Naive B cell (primary cell): ENCODE data around the gene SPHK1. TPM values are rescaled to one million over a fixed set of nuclear protein-coding genes. Genes with fewer than 3 reads are reported as not detected.
"Not testable (repeated sequence)": the region's sequence is repeated elsewhere in the genome, so short reads cannot be mapped to it uniquely, and the experiment has no call there.

Experiments
- ATAC-seq, 2 donors: fragments of 150-1000 bp; cut with Tn5 transposase; 2 replicates each; pipeline ENCODE4 v1.10.0; 2021; ENCODE audit warnings: low read depth in 2 of 2, mild to moderate bottlenecking in 2 of 2, moderate library complexity in 2 of 2
- DNase-seq: peaks from one replicate; pipeline ENCODE4 v3.0.0; 2022
- H3K27ac Mint-ChIP-seq, 6 donors: one replicate each; pipeline ENCODE4 v1.8.0; 2020 to 2022; ENCODE audit warnings: mild to moderate bottlenecking in 6 of 6, mixed read lengths in 6 of 6, moderate library complexity in 5 of 6, inconsistent platforms in 2 of 6
- H3K27me3 Mint-ChIP-seq, 3 donors: one replicate each; pipeline ENCODE4 v1.8.0; 2021 to 2022; ENCODE audit warnings: mixed read lengths in 3 of 3, mild to moderate bottlenecking in 1 of 3
- H3K36me3 Mint-ChIP-seq, 2 donors: one replicate each; pipeline ENCODE4 v1.8.0; 2020 to 2022; ENCODE audit warnings: mixed read lengths in 2 of 2, inconsistent platforms in 1 of 2, mild to moderate bottlenecking in 1 of 2
- H3K4me1 Mint-ChIP-seq, 3 donors: one replicate each; pipeline ENCODE4 v1.8.0; 2020 to 2022; ENCODE audit warnings: mixed read lengths in 3 of 3, inconsistent platforms in 1 of 3, mild to moderate bottlenecking in 1 of 3, moderate library complexity in 1 of 3
- H3K4me3 Mint-ChIP-seq, 8 donors: one replicate each; pipeline ENCODE4 v1.8.0; 2020 to 2022; ENCODE audit warnings: mild to moderate bottlenecking in 8 of 8, mixed read lengths in 8 of 8, moderate library complexity in 8 of 8, inconsistent platforms in 2 of 8
- H3K9me3 Mint-ChIP-seq, 7 donors: one replicate each; pipeline ENCODE4 v1.8.0; 2020 to 2022; ENCODE audit warnings: mixed read lengths in 7 of 7, mild to moderate bottlenecking in 5 of 7, inconsistent platforms in 2 of 7, moderate library complexity in 1 of 7
- polyA plus RNA-seq, 6 donors: library from polyadenylated mRNA; unstranded; fragments of 300-500 nt; fragmentation: Illumina TruSeq; gene quantifications; one replicate each; pipeline ENCODE4 v1.2.3, GENCODE V29; 2021; ENCODE audit warnings: low read depth in 6 of 6

SPHK1 gene
- polyA plus RNA-seq = 1 to 10 TPM in 1 of 6 donors, under 1 TPM in 1, not detected in 4; 0.22 to 1.7 TPM

GRCh38 chr17:76384222-76384986 lies at the start of gene SPHK1:
Gene SPHK1, plus strand, starts transcription at chr17:76384609. Its CDS starts 1,036 bp downstream, at chr17:76385645.
- peak; percentile 56 for DNase-seq
- Mint-ChIP-seq H3K27ac (peak within 1 kb of the TSS in 3 of 6 donors; percentile 74 to 83 (median 76)), H3K27me3 (peaks cover 4 to 29% (median 7%) of the 10 kb centered on the region in 3 donors), H3K9me3 (no peaks in the 10 kb centered on the region), H3K36me3 (no peaks in the 10 kb centered on the region), H3K4me1 (peaks cover 7 to 19% (median 11%) of the 10 kb centered on the region in 3 donors), H3K4me3 (peak within 1 kb of the TSS; percentile 85 to 96 (median 92))
- peak; percentile 60 to 61 for ATAC-seq

- Mint-ChIP-seq H3K27me3 (no peaks in the 10 kb centered on the region), H3K9me3 (no peaks in the 10 kb centered on the region), H3K4me3 (no peak overlapping the region), H3K36me3 (peaks cover 0 to 14% of the 10 kb centered on the region in 2 donors), H3K27ac (no peak overlapping the region), H3K4me1 (peaks cover 0 to 9% (median 4%) of the 10 kb centered on the region in 3 donors)
- DNase-seq = no peak
- no peak for ATAC-seq
These were observed 48.6 kb upstream of the SPHK1 start for GRCh38 chr17:76335716-76336381.

DNA sequence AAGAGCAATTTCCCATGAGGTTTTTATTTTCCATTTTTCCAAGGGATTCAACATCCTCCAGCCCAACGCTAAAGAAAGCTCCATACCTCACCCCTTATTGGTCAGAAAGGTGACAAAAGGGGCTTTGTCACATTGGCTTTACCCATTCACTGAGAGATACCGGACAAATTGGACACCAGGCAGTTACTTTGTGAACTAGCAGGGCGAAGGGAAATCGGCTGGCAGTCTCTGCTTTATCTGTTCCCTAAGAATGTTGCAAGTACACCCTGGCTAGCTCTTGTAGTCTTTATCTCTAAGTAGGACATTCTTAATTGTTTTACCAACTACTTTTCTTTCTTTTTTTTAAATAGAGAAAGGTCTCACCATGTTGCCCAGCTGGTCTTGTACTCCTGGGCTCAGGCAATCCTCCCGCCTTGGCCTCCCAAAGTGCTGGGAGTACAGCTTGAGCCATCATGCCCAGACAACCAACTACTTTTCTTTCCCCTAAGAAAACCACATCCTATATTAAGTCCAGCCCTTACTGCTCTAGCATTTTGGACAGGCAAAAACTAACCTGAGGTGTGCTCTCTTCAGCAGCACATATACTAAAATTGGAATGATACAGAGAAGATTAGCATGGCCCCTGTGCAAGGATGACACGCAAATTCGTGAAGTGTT lies 47.5 kb upstream of the SPHK1 start:
- Mint-ChIP-seq H3K4me3 (no peak overlapping the region), H3K27me3 (no peaks in the 10 kb centered on the region), H3K9me3 (no peaks in the 10 kb centered on the region), H3K4me1 (peaks cover 0 to 9% (median 4%) of the 10 kb centered on the region in 3 donors), H3K27ac (no peak overlapping the region), H3K36me3 (peaks cover 0 to 8% of the 10 kb centered on the region in 2 donors)
- ATAC-seq (no peak), DNase-seq (no peak)

DNA sequence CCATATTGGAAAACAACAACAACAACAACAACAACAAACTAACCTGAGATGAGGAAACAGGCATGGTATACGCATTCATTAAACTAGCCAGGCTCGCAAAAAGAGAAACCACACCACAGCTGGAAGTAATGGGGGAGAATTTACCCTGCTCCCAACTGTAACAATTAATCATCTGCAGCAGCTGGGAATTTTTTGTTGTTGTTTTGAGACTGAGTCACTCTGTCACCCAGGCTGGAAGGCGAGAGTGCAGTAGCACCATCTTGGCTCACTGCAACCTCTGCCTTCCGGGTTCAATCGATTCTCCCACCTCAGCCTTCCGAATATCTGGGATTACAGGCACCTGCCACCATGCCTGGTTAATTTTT lies 47.0 kb upstream of the SPHK1 start:
- H3K9me3 Mint-ChIP-seq = no peaks in the 10 kb centered on the region
- peaks cover 0 to 8% of the 10 kb centered on the region in 2 donors for H3K36me3 Mint-ChIP-seq
- no peak overlapping the region for H3K27ac Mint-ChIP-seq
- peaks cover 0 to 9% (median 4%) of the 10 kb centered on the region in 3 donors for H3K4me1 Mint-ChIP-seq
- DNase-seq (no peak), ATAC-seq (no peak)
- no peak overlapping the region for H3K4me3 Mint-ChIP-seq
- H3K27me3 Mint-ChIP-seq = no peaks in the 10 kb centered on the region

- no peak for ATAC-seq
- Mint-ChIP-seq H3K9me3 (no peaks in the 10 kb centered on the region), H3K36me3 (peaks cover 8 to 16% of the 10 kb centered on the region in 2 donors), H3K27ac (peak overlapping the region in 1 of 6 donors; percentile 39), H3K4me3 (no peak overlapping the region), H3K4me1 (peaks cover 0 to 4% (median 4%) of the 10 kb centered on the region in 3 donors), H3K27me3 (no peaks in the 10 kb centered on the region)
- no peak for DNase-seq
These were observed 43.1 kb upstream of the SPHK1 start for GRCh38 chr17:76341301-76341700.

DNA sequence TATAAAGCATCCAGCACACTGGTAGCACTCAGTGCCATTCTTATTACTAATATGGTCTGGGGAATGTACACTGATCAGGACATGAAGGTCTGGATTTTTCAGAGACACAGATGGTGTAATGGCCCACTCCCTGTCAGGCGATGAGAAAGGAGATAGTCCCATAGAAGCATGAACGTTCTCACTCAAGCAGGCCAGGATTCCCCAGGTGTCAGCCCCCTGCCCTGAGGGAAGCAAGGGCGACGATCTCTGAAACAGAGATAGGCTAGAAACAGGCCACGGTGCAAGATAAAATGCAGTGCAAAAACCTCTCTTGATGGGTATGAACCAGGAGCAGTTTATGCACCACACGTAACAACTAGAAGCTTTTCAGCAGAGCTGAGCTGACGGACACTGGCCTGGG lies 41.3 kb upstream of the SPHK1 start:
- no peak for DNase-seq
- peaks cover 24 to 25% of the 10 kb centered on the region in 2 donors for H3K36me3 Mint-ChIP-seq
- no peaks in the 10 kb centered on the region for H3K27me3 Mint-ChIP-seq
- H3K4me1 Mint-ChIP-seq = no peaks in the 10 kb centered on the region
- no peak overlapping the region for H3K27ac Mint-ChIP-seq
- no peak for ATAC-seq
- no peaks in the 10 kb centered on the region for H3K9me3 Mint-ChIP-seq
- no peak overlapping the region for H3K4me3 Mint-ChIP-seq

DNA sequence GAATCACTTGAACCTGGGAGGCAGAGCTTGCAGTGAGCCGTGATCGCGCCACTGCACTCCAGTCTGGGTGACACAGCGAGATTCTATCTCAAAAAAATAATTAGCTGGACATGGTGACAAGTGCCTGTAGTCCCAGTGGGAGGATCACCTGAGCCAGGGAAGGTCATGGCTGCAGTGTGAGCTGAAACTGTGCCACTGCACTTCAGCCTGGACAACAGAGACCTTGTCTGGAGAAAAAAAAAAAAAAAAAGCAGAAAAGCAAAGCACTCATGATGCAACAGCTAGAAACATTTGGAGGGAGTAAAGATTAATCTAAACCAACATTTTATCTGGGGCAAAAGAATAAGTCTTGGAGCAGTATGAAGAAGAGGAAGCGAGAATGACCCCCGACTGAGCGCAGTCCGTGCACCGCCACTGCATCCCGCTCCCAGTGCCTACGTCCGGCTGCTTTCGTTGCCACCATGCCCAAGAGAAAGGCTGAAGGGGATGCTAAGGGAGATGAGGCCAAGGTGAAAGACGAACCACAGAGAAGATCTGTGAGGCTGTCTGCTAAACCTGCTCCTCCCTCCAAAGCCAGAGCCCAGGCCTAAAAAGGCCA lies 38.9 kb upstream of the SPHK1 start:
- no peak for ATAC-seq
- DNase-seq = no peak
- peak overlapping the region in 2 of 6 donors; percentile 49 to 83 for H3K27ac Mint-ChIP-seq
- H3K4me3 Mint-ChIP-seq = no peak overlapping the region
- H3K27me3 Mint-ChIP-seq = no peaks in the 10 kb centered on the region
- H3K4me1 Mint-ChIP-seq = no peaks in the 10 kb centered on the region
- peaks cover 17 to 24% of the 10 kb centered on the region in 2 donors for H3K36me3 Mint-ChIP-seq
- no peaks in the 10 kb centered on the region for H3K9me3 Mint-ChIP-seq

- H3K27me3 Mint-ChIP-seq, H3K4me1 Mint-ChIP-seq, DNase-seq, H3K27ac Mint-ChIP-seq, H3K9me3 Mint-ChIP-seq, ATAC-seq, H3K4me3 Mint-ChIP-seq: not testable (repeated sequence)
- H3K36me3 Mint-ChIP-seq = peaks cover 17 to 24% of the 10 kb centered on the region in 2 donors
These were observed 37.5 kb upstream of the SPHK1 start for GRCh38 chr17:76346936-76347335.

DNA sequence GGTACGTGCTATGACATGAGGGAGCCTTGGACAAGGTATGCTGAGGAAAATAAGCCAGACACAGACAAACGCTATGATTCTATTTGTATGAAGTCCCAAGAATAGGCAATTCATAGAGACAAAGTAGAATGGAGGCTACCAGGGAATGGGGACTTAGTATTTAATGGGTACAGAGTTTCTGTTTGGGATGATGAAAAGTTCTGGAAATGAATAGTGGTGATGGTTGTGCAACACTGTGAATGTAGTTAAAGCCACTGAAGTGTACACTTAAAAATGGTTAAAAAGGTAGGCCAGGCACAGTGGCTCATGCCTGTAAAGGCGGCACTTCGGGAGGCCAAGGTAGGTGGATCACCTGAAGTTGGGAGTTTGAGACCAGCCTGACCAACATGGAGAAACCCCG lies 33.9 kb upstream of the SPHK1 start:
- no peak for ATAC-seq
- Mint-ChIP-seq H3K27ac (no peak overlapping the region), H3K4me3 (peak overlapping the region in 1 of 8 donors; percentile 88), H3K4me1 (peaks cover 15 to 20% (median 16%) of the 10 kb centered on the region in 3 donors), H3K9me3 (no peaks in the 10 kb centered on the region), H3K27me3 (no peaks in the 10 kb centered on the region), H3K36me3 (peaks cover 16 to 23% of the 10 kb centered on the region in 2 donors)
- no peak for DNase-seq

DNA sequence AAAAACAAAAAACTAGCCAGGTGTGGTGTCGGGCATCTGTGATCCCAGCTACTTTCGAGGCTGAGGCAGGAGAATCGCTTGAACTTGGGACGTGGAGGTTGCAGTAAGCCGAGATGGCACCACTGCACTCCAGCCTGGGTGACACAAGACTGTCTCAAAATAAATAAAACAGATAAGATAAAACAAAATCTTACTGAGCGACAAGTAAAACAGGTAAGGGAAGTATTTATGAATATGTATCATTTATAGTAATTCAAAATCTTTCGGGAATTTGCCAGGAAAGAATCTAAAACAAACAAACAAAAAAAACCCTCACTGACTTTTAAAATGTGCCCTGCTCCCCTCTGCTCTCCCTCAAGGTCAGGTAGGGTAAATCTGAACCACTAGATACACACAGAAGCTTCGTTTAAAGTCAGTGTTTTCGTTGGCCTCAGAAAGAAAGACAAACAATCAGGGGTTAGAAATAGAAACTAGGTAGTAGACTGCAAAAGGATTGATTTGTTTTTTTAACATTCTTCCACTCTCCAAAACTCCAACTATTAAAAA lies 32.8 kb upstream of the SPHK1 start:
- ATAC-seq = no peak
- H3K4me1 Mint-ChIP-seq = peaks cover 15 to 20% (median 16%) of the 10 kb centered on the region in 3 donors
- peak overlapping the region in 6 of 8 donors; percentile 48 to 97 (median 88) for H3K4me3 Mint-ChIP-seq
- DNase-seq = no peak
- H3K36me3 Mint-ChIP-seq = peaks cover 6 to 15% of the 10 kb centered on the region in 2 donors
- peak overlapping the region in 3 of 6 donors; percentile 1 to 86 (median 33) for H3K27ac Mint-ChIP-seq
- H3K27me3 Mint-ChIP-seq = no peaks in the 10 kb centered on the region
- no peaks in the 10 kb centered on the region for H3K9me3 Mint-ChIP-seq

DNA sequence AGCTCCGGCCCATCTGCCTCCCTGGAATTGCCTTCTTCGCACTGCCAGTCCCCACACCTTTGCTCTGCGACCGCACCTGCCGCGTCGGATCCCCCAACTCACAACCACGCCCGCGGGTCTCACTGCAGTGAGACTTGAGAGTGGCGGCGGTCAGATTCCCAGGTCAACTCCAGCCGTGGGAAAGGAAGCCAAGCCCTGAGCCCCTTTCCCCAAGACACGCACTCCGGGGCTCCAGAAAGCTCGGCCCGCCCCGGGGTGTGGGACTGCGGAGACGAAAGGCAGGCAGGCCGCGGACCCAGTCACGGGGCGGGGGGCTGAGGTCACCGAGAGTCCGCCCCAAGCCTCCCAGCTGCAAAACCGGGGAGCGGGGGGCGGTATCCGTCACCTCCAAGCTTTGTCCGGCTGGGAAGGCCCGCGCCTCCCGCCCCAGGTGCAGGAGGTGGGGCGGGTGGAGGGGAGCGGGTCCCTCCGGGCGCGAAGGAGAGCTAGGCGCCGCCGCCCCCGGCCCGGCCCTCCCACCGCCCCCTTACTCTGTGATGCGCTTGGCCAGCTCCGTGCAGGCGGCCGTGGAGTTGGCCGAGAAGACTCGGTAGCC lies 31.3 kb upstream of the SPHK1 start:
- H3K4me1 Mint-ChIP-seq = peaks cover 15 to 20% (median 16%) of the 10 kb centered on the region in 3 donors
- peak; percentile 21 for DNase-seq
- peak in 1 of 2 donors; percentile 1 for ATAC-seq
- no peaks in the 10 kb centered on the region for H3K36me3 Mint-ChIP-seq
- no peaks in the 10 kb centered on the region for H3K9me3 Mint-ChIP-seq
- peak overlapping the region; percentile 64 to 98 (median 85) for H3K27ac Mint-ChIP-seq
- no peaks in the 10 kb centered on the region for H3K27me3 Mint-ChIP-seq
- H3K4me3 Mint-ChIP-seq = peak overlapping the region; percentile 86 to 99 (median 97)

- ATAC-seq (peak; percentile 92 to 93), DNase-seq (peak; percentile 89)
- Mint-ChIP-seq H3K4me1 (peaks cover 15 to 20% (median 16%) of the 10 kb centered on the region in 3 donors), H3K27ac (peak within 1 kb of the TSS; percentile 94 to 99 (median 98)), H3K27me3 (no peaks in the 10 kb centered on the region), H3K4me3 (peak within 1 kb of the TSS; percentile 86 to 99 (median 97)), H3K36me3 (no peaks in the 10 kb centered on the region), H3K9me3 (no peaks in the 10 kb centered on the region)
These were observed 30.7 kb upstream of the SPHK1 start, which contains the start of gene PRPSAP1 for GRCh38 chr17:76353599-76354316. Gene PRPSAP1, minus strand, starts transcription at chr17:76353916. Its CDS starts 213 bp downstream, at chr17:76353703.
